Measurements from ENCODE around the gene OR4C6. TPM values are rescaled to one million over a fixed set of nuclear protein-coding genes. Genes with fewer than 3 reads are reported as not detected.

The OR4C6 gene
- total RNA-seq, 2 experiments from 2014 or later = not detected

DNA sequence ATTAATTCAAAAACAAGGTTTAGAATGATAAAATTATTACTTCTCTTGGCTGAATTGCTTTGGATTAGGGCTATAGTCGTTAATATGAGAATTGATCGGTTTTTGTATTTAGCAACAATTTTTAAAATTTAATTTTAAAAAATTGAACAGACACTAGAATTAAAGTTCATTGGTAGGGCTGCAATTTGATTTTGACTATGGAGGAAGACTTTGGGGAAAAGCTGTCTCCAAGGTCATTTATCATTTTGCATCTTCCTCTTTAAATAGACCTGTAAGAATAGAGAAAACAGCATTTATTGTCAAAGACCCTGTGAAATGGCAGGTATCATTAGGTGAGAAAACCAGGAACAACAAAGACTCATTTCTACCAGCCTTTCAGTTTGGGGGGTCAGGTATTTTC, 14.0 kb upstream of the OR4C6 start, which contains the start of gene OR4S2:
Gene OR4S2 (plus strand): TSS at position 301 of the 400 bp plus-strand sequence. CDS start 2,577 bp downstream, outside the sequence.
- intact Hi-C loops (cut with micrococcal nuclease; ENCODE audit: unreplicated experiment) = no loop called here
- no TSS peak for BruUV-seq (replicated peaks)
- H3K27ac ChIP-seq (ENCODE audit: low read depth, low read length, poor library complexity, severe bottlenecking) = no peak within 1 kb of the TSS

DNA sequence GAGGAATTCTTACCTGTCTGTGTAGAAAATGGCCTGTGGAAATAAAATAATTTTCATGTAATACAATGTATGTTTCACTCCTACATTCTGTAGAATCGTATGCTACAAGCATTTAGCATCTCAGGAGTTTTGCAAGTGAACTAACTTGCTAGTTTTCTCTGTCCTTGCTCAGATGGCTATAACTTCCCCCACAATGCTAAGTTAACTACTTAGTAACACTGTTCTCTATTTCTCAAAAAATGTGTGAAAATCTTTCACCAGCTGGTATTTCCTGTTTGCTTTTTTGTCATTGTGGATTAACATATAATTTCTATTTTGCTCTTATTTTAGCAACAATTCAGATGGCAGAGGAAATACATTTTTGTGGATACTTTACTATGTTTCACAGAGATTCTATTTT, 9.4 kb upstream of the OR4C6 start:
- Histone ChIP-seq H4K20me1 (ENCODE audit: insufficient read depth, low read length) (no peaks in the 10 kb centered on the region), H3K4me3 (ENCODE audit: low read depth, low read length, poor library complexity, severe bottlenecking) (no peak overlapping the region), H3K9me3 (ENCODE audit: low read length) (no peaks in the 10 kb centered on the region), H3K4me2 (ENCODE audit: low read length) (no peak overlapping the region), H3K9me2 (ENCODE audit: insufficient read depth, low read length) (no peaks in the 10 kb centered on the region), H3K4me1 (ENCODE audit: insufficient read depth, low read length, poor library complexity, severe bottlenecking) (no peaks in the 10 kb centered on the region), H2AFZ (ENCODE audit: low read length) (no peak overlapping the region), H3K27ac (ENCODE audit: low read depth, low read length, poor library complexity, severe bottlenecking) (no peak overlapping the region), H3K36me3 (ENCODE audit: insufficient read depth, low read length) (no peaks in the 10 kb centered on the region), H3K79me2 (ENCODE audit: insufficient read depth, low read depth, low read length) (no peaks in the 10 kb centered on the region)
- DNase-seq (ENCODE audit: low spot score) = no peak
- no TSS peak for BruUV-seq (replicated peaks)
- CTCF ChIA-PET (ENCODE audit: unreplicated experiment) = no interaction called here
- POLR2A ChIA-PET = no interaction called here
- intact Hi-C loops (cut with micrococcal nuclease; ENCODE audit: unreplicated experiment) = no loop called here
- TF ChIP-seq EZH2phosphoT487 (IDR thresholded peaks at IDR 0.05; ENCODE audit: borderline replicate concordance, low read depth, low read length) = no peak

More for the DNA sequence above, 14.0 kb upstream of the OR4C6 start, which contains the start of gene OR4S2:
- no peak for TF ChIP-seq CTCF (conservative IDR thresholded peaks at IDR 0.05; ENCODE audit: low read length)
- TF ChIP-seq EZH2phosphoT487 (IDR thresholded peaks at IDR 0.05; ENCODE audit: borderline replicate concordance, low read depth, low read length) = no peak
- Histone ChIP-seq H3K36me3 (ENCODE audit: insufficient read depth, low read length) (no peaks in the 10 kb centered on the region), H2AFZ (ENCODE audit: low read length) (no peak within 1 kb of the TSS), H3K9me2 (ENCODE audit: insufficient read depth, low read length) (no peaks in the 10 kb centered on the region), H4K20me1 (ENCODE audit: insufficient read depth, low read length) (no peaks in the 10 kb centered on the region), H3K4me1 (ENCODE audit: insufficient read depth, low read length, poor library complexity, severe bottlenecking) (no peaks in the 10 kb centered on the region), H3K79me2 (ENCODE audit: insufficient read depth, low read depth, low read length) (no peaks in the 10 kb centered on the region), H3K9me3 (ENCODE audit: low read length) (no peaks in the 10 kb centered on the region), H3K4me3 (ENCODE audit: low read depth, low read length, poor library complexity, severe bottlenecking) (no peak within 1 kb of the TSS), H3K4me2 (ENCODE audit: low read length) (no peak within 1 kb of the TSS)
- DNase-seq (ENCODE audit: low spot score) = no peak
- POLR2A ChIA-PET = no interaction called here
- CTCF ChIA-PET (ENCODE audit: unreplicated experiment) = no interaction called here

GRCh38 chr11:55655096-55655495, 6.9 kb upstream of the OR4C6 start:
- Histone ChIP-seq H3K9me2 (ENCODE audit: insufficient read depth, low read length) (no peaks in the 10 kb centered on the region), H3K4me2 (ENCODE audit: low read length) (no peak overlapping the region), H3K79me2 (ENCODE audit: insufficient read depth, low read depth, low read length) (no peaks in the 10 kb centered on the region), H3K4me3 (ENCODE audit: low read depth, low read length, poor library complexity, severe bottlenecking) (no peak overlapping the region), H3K4me1 (ENCODE audit: insufficient read depth, low read length, poor library complexity, severe bottlenecking) (no peaks in the 10 kb centered on the region), H4K20me1 (ENCODE audit: insufficient read depth, low read length) (no peaks in the 10 kb centered on the region), H3K9me3 (ENCODE audit: low read length) (no peaks in the 10 kb centered on the region), H3K36me3 (ENCODE audit: insufficient read depth, low read length) (no peaks in the 10 kb centered on the region), H3K27ac (ENCODE audit: low read depth, low read length, poor library complexity, severe bottlenecking) (no peak overlapping the region), H2AFZ (ENCODE audit: low read length) (no peak overlapping the region)
- no peak for DNase-seq (ENCODE audit: low spot score)
- TF ChIP-seq CTCF (conservative IDR thresholded peaks at IDR 0.05; ENCODE audit: low read length) (no peak), EZH2phosphoT487 (IDR thresholded peaks at IDR 0.05; ENCODE audit: borderline replicate concordance, low read depth, low read length) (no peak)
- ChIA-PET CTCF (ENCODE audit: unreplicated experiment) (no interaction called here), POLR2A (no interaction called here)
- intact Hi-C loops (cut with micrococcal nuclease; ENCODE audit: unreplicated experiment) = no loop called here
- BruUV-seq (replicated peaks) = no TSS peak
